PFSK-1 (cell line): ENCODE data around the gene SLX1B.
"Not testable (repeated sequence)": the region's sequence is repeated elsewhere in the genome, so short reads cannot be mapped to it uniquely, and the experiment has no call there.

Experiments
- FOXP2 ChIP-seq: optimal IDR thresholded peaks from 2 replicates; pipeline ENCODE3; 2011; ENCODE audit warnings: borderline replicate concordance, control low read depth, inconsistent platforms; ENCODE audit not compliant: insufficient read depth; ENCODE audit errors: extremely low read length, extremely low read depth
- POLR2AphosphoS5 ChIP-seq: IDR thresholded peaks from 2 replicates; pipeline ENCODE4 v1.6.1; 2012; ENCODE audit warnings: low read depth, mild to moderate bottlenecking, control low read depth, low read length, moderate library complexity
- REST ChIP-seq, 2 experiments: IDR thresholded peaks; 2 replicates each; pipeline versions ENCODE4 v1.6.1 to v1.8.0; 2011 to 2012; ENCODE audit warnings: low read depth in 2 of 2, low read length in 2 of 2, control low read depth in 1 of 2, inconsistent platforms in 1 of 2, mild to moderate bottlenecking in 1 of 2, moderate library complexity in 1 of 2; ENCODE audit not compliant: insufficient read depth in 1 of 2
- SIN3A ChIP-seq: IDR thresholded peaks from 2 replicates; pipeline ENCODE4 v1.6.1; 2012; ENCODE audit warnings: mild to moderate bottlenecking, low read length, moderate library complexity, borderline replicate concordance; ENCODE audit not compliant: insufficient read depth
- TAF1 ChIP-seq: IDR thresholded peaks from 2 replicates; pipeline ENCODE4 v1.6.1; 2012; ENCODE audit warnings: low read length, control low read depth, borderline replicate concordance; ENCODE audit not compliant: insufficient read depth

DNA sequence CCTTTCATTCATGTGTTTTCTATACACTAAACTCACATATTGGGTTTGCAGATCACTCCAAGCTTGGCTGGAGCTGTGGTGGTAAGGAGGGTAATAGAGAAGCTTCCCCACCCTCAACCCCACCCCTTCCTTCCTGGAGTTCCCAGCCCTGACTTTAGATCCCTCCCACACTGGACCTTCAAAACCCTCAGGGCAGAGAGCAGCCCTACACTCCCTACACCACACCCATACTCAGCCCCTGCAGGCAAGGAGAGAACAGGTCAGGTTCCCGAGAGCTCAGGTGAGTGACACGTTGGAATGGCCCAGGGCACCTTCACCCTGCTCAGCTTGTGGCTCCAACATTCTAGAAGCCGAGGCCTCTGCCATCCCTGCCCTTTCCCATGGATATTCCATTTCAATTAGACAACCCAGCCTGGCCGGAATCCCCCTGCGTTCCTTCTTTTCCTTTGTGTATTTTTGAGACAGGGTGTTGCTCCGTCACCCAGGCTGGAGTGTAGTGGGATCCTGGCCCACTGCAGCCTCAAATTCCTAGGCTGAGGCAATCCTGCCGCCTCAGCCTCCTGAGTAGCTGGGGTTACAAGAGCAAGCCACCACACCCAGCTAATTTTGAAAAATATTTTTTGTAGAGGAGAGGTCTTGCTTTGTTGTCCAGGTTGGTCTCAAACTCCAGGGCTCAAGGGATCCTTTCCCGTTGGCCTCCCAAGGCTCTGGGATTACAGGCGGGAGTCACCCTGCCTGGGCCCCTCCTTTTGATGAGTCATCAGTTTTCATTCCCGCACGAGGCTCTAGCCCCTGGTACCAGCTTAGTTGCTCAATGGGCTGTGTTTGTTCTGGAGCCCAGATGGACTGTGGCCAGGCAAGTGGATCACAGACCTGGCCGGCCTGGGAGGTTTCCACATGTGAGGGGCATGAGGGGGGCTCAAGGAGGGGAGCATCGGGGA, 5.6 kb downstream of the SLX1B start, which contains the start of gene SULT1A4:
- not testable (repeated sequence) for TF ChIP-seq POLR2AphosphoS5; TAF1; REST (IDR thresholded peaks at IDR 0.05; ENCODE audit: insufficient read depth in 1 of 2, low read depth in 2 of 2, low read length in 2 of 2); SIN3A; FOXP2
